HG02870 (cell line): Measurements from ENCODE around the gene RNF26.

Source experiments
- ATAC-seq: cut with Tn5 transposase; IDR thresholded peaks from one replicate; pipeline ENCODE4 v1.9.1; 2021; ENCODE audit warnings: mild to moderate bottlenecking, moderate library complexity; ENCODE audit not compliant: unreplicated experiment

RNF26 gene

GRCh38 chr11:119315131-119316015, 19.0 kb upstream of the RNF26 start:
- no peak for ATAC-seq

GRCh38 chr11:119316016-119316728, 18.2 kb upstream of the RNF26 start:
- no peak for ATAC-seq

- ATAC-seq: no peak
These were observed 17.4 kb upstream of the RNF26 start, which contains the start of gene MCAM for GRCh38 chr11:119316729-119317591. TSS of gene MCAM (minus strand) at chr11:119317130. CDS start at chr11:119317101, 29 bp downstream.

DNA sequence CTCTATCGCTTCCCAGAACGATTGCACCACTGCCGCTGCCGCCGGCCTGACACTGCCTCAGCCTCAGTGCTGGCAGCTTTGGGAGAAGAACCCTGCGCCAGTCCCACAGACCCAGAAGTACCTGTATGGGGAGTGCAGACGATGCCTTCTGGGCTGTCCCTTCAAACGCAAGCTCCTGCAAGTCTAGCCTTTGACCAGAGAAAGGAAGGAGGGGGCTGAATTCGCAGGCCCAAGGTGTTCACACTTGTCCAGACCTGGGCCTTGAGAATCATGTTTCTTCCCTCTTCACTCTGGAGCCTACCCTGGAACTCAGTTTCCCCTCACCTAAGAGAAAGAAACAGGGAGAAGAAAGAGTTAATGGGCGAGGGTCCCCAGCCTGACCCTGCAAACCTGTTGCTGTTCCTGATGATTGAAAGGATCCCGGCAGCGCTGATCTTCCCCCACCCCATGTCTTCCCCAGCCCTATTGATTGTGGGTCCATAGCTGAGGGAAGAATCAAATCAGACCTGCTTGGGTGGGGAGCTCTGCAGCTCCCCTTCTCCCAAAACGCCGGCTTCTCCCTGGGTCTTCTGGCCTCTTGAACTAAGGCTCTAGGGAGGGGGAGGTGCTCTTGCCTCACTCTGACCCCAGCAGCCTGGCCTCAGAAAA, 16.6 kb upstream of the RNF26 start:
- ATAC-seq: no peak

DNA sequence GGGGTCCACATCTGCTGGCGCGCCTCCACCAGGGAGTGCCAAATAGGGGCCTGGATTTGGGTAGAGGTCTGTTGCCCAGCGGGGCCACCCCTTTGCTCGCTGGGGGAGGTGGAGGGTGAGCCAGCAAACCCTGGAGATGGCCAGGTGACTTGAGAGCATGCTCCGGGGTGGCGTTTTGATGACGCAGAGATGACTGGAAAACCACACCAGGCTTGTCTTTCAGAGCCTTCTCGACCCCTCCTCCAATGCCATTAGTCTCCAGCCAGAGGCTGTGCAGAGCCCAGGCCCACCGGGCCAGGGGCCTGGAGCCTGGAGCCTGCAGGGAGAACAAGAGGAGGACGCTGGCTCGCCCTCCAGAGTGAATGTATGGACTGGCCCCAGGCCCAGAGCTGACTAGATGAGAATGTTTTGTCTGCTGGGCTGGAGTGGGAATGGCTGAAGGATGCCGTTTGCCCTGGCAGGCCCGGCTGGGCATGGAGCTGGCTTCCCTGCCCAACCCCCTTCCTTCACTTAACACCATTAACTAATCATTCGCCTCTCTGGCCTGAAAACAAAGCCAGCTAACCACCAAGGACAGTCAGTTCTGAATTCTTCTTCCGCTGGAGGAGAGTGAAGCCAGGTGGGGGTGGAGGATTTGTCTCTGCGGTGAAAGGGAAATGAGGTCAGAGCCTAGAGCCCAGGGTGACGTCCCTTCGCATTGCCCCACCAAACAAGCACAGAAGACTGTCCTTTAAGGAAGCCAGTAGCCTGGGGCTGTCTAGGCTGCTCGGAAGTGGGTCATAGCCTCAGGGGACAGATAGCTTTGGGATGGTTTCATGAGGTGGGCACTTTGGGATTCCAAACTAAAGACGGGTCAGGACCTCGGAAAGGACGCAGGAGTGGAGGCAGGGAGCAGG, 15.8 kb upstream of the RNF26 start:
- ATAC-seq: no peak

GRCh38 chr11:119319136-119319699, 15.1 kb upstream of the RNF26 start:
- no peak for ATAC-seq

DNA sequence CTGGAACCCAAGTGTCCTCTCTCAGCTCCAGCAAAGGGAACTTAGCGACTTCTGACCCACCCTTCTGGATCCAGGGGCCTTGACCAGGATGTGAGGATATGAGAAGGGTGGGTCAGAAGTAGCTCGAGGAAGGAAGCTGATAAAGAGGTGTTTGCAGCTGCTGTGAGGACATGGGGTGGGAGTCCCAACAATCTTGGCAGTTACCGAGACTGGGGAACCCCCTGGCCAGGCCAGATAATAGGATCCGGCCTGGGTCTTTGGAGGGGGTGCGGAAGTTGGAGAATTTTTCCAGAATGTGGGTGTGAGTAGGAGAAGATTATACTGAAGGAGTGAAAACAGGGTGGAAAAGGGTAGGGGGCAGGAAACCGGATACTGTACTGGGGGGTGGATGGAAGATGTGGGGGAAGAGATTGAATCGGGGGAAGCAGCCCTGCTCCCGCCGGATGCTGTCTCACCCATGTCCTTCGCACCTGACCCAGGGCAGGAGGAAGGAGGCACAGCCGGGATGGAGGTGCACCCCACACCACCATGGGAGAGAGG, 14.6 kb upstream of the RNF26 start:
- ATAC-seq: no peak

DNA sequence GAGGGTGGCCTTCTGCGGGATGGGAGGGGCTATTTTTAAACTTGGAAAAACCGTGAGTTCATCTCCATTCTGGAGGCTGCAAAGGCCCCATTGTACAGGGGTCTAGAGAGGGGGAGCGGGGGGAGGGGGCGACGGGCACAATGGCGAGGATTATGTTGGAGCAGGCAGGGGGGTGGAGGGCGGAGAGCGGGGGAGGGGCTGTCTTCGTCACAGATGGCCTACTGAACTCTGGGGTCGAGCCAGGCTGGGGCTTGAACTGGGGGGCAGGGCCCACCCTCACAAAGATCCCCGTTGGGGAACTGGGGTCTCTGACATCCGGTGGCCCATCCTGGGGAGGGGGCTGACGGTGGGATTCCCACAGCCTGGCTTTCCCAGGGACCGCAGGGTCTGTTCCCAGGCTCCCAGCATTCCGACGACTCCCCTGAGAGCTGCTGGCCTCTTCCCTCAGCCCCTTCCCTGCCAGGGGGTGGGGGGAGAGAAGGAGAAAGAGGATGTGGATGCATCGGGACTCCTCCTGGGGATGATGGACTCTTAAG, 14.0 kb upstream of the RNF26 start:
- ATAC-seq: no peak

DNA sequence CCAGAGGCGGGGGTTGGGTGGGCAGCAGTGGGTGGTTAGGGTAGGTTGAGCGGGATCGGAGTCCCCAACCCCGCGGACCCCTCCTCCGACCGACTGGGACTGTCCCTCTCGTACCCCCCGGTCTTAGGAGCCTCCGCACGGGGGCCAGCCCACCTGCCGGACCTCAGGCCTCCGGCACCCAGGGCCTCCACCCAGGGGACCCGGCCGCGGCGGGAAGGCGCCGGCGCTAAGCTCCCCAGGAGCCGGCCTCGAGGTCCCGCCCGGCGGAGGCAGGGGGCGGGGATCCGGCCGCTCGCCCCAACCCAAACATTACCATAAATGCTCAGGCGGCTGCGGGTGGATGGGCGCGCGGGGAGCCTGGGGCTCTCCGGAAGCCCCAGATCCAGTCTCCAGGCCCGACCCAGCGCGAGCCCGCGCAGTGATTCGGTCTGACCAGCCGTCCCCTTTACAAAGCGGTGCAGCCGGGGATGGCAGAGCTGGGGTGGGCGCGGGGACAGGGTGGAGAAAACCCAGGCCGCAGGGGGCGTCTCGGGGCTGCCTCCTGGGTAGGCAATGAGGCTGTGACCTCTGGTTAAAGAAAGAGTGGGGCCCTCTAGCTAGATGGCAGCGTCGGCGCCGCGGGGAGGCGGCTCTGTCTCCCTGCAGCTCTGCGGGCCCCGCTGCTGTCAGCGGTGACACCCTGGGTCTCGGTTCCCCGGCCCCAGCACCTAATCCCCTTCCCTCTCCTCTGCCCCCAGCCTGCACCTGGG, 13.4 kb upstream of the RNF26 start:
- peak; percentile 50 for ATAC-seq

GRCh38 chr11:119322360-119322739, 12.0 kb upstream of the RNF26 start:
- no peak for ATAC-seq

GRCh38 chr11:119322921-119323531, 11.3 kb upstream of the RNF26 start:
- ATAC-seq: no peak

DNA sequence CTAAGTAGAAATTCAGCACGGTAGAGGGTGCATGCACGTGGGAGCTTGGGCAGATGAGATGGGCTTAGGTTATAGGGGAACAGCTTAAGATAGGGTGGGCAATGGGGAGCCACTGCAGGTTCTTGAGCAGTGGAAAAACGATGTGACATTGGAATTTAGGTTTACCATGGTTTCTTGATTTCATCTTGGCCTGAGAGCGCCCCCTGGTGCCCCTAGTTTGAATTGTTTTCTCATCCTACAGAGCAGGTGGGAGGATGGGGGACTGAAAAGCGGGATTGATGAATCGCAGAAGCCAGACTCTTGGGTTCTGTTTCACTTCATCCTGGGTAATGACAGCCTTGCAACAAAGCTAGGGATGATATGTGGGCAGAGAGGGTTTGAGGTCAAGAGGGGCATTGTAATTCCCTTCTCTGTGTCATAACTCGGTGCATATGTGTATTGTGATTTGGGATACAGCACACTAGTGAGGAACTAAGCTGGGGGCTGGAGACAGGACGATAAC, 10.7 kb upstream of the RNF26 start:
- no peak for ATAC-seq

DNA sequence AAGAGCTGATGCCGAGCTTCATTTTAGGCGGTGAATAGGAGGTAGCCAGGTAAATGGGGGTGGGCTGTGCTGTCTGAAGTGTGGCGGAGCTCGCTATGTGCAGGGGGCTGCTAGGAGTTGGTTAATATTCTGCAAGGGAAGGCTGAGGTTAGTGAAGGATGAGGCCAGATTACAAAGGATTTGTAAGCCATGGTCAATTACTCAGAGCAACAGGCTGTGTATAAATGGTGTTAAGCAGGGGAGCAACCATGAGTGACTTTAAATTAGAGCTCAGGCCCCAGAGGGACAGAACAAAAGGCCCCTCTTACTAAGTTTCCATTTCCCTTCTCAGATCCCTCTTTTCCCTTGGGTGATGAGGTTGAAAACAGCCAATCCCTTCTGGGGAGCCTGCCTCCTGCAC, 10.1 kb upstream of the RNF26 start:
- no peak for ATAC-seq

DNA sequence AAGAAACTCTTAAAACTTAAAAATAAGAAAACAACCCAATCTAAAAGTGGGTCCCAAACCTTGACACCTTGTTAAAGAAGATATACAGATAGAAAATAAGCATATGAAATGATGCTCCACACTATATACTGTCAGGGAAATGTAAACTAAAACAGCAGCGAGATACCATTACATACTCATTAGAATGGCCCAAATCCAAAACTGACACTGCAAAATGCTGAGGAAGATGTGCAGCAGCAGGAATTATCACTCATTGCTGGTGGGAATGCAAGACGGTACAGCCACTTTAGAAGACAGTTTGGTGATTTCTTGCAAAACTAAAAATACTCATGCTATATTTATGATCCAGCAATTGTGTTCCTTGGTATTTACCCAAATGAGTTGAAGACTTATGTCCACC, 5.0 kb upstream of the RNF26 start:
- ATAC-seq: no peak

- ATAC-seq: no peak
These were observed 4.1 kb upstream of the RNF26 start for GRCh38 chr11:119330237-119330636.

GRCh38 chr11:119332111-119332765, 2.1 kb upstream of the RNF26 start:
- ATAC-seq: no peak

GRCh38 chr11:119335091-119335654, 846 bp downstream of the RNF26 start:
- ATAC-seq: no peak
